Pancreas (tissue), 10 donors: ENCODE data around the gene PRSS27. TPM values are rescaled to one million over a fixed set of nuclear protein-coding genes. Genes with fewer than 3 reads are reported as not detected.

ENCODE experiments used
- ATAC-seq, 4 donors: fragments of 200-7000 bp; cut with Tn5 transposase; one replicate each; pipeline versions ENCODE4 v1.8.0 to v1.9.1; 2020; ENCODE audit warnings: mild to moderate bottlenecking in 4 of 4, moderate library complexity in 4 of 4
- DNase-seq, 6 donors: peaks; one replicate each; pipeline ENCODE4 v3.0.0-alpha.2; 2020
- FAIRE-seq: peaks from 2 replicates; lab custom pipeline; 2012; peaks lifted over from hg19 to GRCh38; lab: Jason Lieb, UNC
- H3K27ac ChIP-seq, 4 donors: fragments of 200-600 bp; sonication (generic); 1 replicate in 3 of 4; 2 replicates in 1 of 4; pipeline versions ENCODE4 v1.5.0 to v1.8.0; 2020
- H3K27me3 ChIP-seq, 4 donors: fragments of 200-600 bp; one replicate each; pipeline ENCODE4 v1.8.0; 2021
- H3K36me3 ChIP-seq, 3 donors: fragments of 200-600 bp; sonication (generic) in 1 of 3; one replicate each; pipeline versions ENCODE4 v1.5.0 to v1.8.0; 2020 to 2021
- H3K4me1 ChIP-seq, 3 donors: fragments of 200-600 bp; one replicate each; pipeline ENCODE4 v1.8.0; 2021
- H3K4me3 ChIP-seq, 4 donors: fragments of 200-600 bp; sonication (generic) in 2 of 4; one replicate each; pipeline versions ENCODE4 v1.5.0 to v1.8.0; 2020 to 2021
- H3K9me3 ChIP-seq, 4 donors: fragments of 200-600 bp; one replicate each; pipeline ENCODE4 v1.8.0; 2021
- CTCF ChIP-seq, 4 donors: fragments of 200-600 bp; sonication (generic) in 3 of 4; IDR thresholded peaks; one replicate each; pipeline versions ENCODE4 v1.5.0 to v1.8.0; 2021; ENCODE audit warnings: antibody characterized with exemption in 4 of 4
- WGBS, 2 donors: extraction: QIAGEN DNeasy Blood & Tissue Kit; methylation state at CpG; one replicate each; pipeline ENCODE4 v1.1.7; 2013; 5-methylcytosine and 5-hydroxymethylcytosine counted together
- intact Hi-C, 3 donors: fragments of 100-400 bp; cut with DNase I; formaldehyde crosslinking; loops; one replicate each; pipeline versions ENCODE4 v1.11.1 to v1.14.2; 2022
- polyA plus RNA-seq, 2 donors: library from polyadenylated mRNA; stranded (reverse); fragments of 200-250 nt; gene quantifications; one replicate each; pipeline ENCODE4 v1.2.3, GENCODE V29; 2013
- total RNA-seq, 6 donors: library from RNA; stranded (reverse); fragmentation: NEBNext Ultra II Directional in 4 of 6; extraction: Animal tissue kit (Norgen Biotek cat#: 25700) in 4 of 6; gene quantifications; one replicate each; pipeline versions ENCODE4 v1.2.1 to v1.2.4, GENCODE V29; 2021 to 2023
- donor health status: healthy with polysubstance abuse.
- donor health status: DM: no; HTN: no; CAD: no; lungs with moderate emphysema.
- donor health status: DM: no; HTN: no; CAD: no.
- donor health status: control.
- donor health status: control.
- donor health status: Bipolar disorder and iron deficiency.
- donor health status: DM: yes; HTN: yes; CAD: no.
- donor health status: DM: no; HTN: no; CAD: no.
- donor health status: DM: no; HTN: no; CAD: no.
- donor health status: DM: yes; HTN: yes; CAD: no.

PRSS27 gene
- total and polyA plus RNA-seq, 8 donors, result 0.22 to 2.1 (median 0.56) TPM

GRCh38 chr16:2712063-2712441 is 8.0 kb downstream of the PRSS27 start:
- peaks cover 0 to 15% (median 4%) of the 10 kb centered on the region in 3 donors for H3K36me3 ChIP-seq

GRCh38 chr16:2711370-2712062 is 8.5 kb downstream of the PRSS27 start:
- Histone ChIP-seq H3K4me3 (no peak overlapping the region), H3K36me3 (peaks cover 0 to 17% (median 4%) of the 10 kb centered on the region in 3 donors), H3K4me1 (peaks cover 0 to 3% (median 0%) of the 10 kb centered on the region in 3 donors), H3K27me3 (no peaks in the 10 kb centered on the region), H3K27ac (no peak overlapping the region), H3K9me3 (no peaks in the 10 kb centered on the region)
- FAIRE-seq, result no peak
- intact Hi-C loops, result no loop called here
- peak in 1 of 6 donors; percentile 52 for DNase-seq
- ATAC-seq, result no peak
- 45 to 54% methylated on average over 22 of the region's 22 CpGs for WGBS, 2 donors
- no peak for TF ChIP-seq CTCF (IDR thresholded peaks at IDR 0.05)

More at GRCh38 chr16:2712063-2712441, 8.0 kb downstream of the PRSS27 start:
- Histone ChIP-seq H3K4me1 (peaks cover 0 to 3% (median 0%) of the 10 kb centered on the region in 3 donors), H3K27me3 (no peaks in the 10 kb centered on the region), H3K27ac (no peak overlapping the region), H3K4me3 (no peak overlapping the region), H3K9me3 (no peaks in the 10 kb centered on the region)
- intact Hi-C loops, result no loop called here
- DNase-seq (no peak), FAIRE-seq (no peak), ATAC-seq (no peak)
- WGBS, 2 donors, result 51 to 56% methylated on average over 14 of the region's 14 CpGs
- TF ChIP-seq CTCF (IDR thresholded peaks at IDR 0.05), result no peak

- DNase-seq, result peak in 1 of 6 donors; percentile 63
- Histone ChIP-seq H3K36me3 (peaks cover 0 to 17% (median 4%) of the 10 kb centered on the region in 3 donors), H3K9me3 (no peaks in the 10 kb centered on the region), H3K4me1 (peaks cover 0 to 3% (median 0%) of the 10 kb centered on the region in 3 donors), H3K27me3 (no peaks in the 10 kb centered on the region), H3K27ac (no peak overlapping the region), H3K4me3 (no peak overlapping the region)
- FAIRE-seq, result no peak
- intact Hi-C loops, result no loop called here
- 57 to 59% methylated on average over 11 of the region's 11 CpGs for WGBS, 2 donors
- no peak for TF ChIP-seq CTCF (IDR thresholded peaks at IDR 0.05)
- no peak for ATAC-seq
Observed at GRCh38 chr16:2710711-2711231, 9.3 kb downstream of the PRSS27 start.

GRCh38 chr16:2710021-2710710 is 9.9 kb downstream of the PRSS27 start:
- Histone ChIP-seq H3K4me3 (no peak overlapping the region), H3K27ac (no peak overlapping the region), H3K9me3 (no peaks in the 10 kb centered on the region), H3K4me1 (no peaks in the 10 kb centered on the region), H3K27me3 (no peaks in the 10 kb centered on the region), H3K36me3 (peaks cover 0 to 17% (median 4%) of the 10 kb centered on the region in 3 donors)
- 88 to 89% methylated on average over 20 of the region's 20 CpGs for WGBS, 2 donors
- intact Hi-C loops, result no loop called here
- no peak for TF ChIP-seq CTCF (IDR thresholded peaks at IDR 0.05)
- no peak for ATAC-seq
- FAIRE-seq, result no peak
- peak in 2 of 6 donors; percentile 26 to 63 for DNase-seq
